DOHH2 (cell line): Measurements from ENCODE around the gene ZNF365.

Source experiments
- H3F3A ChIP-seq: fragments of 200-600 bp; sonication (generic), shearing (Covaris generic); 2 replicates; pipeline ENCODE4 v1.6.0; 2016; ENCODE audit warnings: antibody characterized with exemption, mild to moderate bottlenecking; ENCODE audit not compliant: control insufficient read depth, insufficient read depth
- H3K27ac ChIP-seq: fragments of 200-600 bp; sonication (generic); 2 replicates; pipeline ENCODE4 v1.5.1; 2014; ENCODE audit warnings: low read depth, mild to moderate bottlenecking, low read length, moderate library complexity
- H3K27me3 ChIP-seq: fragments of 200-600 bp; sonication (generic); 2 replicates; pipeline ENCODE4 v1.6.1; 2014; ENCODE audit warnings: mild to moderate bottlenecking, low read length, mixed read lengths; ENCODE audit not compliant: control insufficient read depth
- H3K36me3 ChIP-seq: fragments of 200-600 bp; sonication (generic); 2 replicates; pipeline ENCODE4 v1.6.1; 2014; ENCODE audit warnings: mild to moderate bottlenecking, low read length, moderate library complexity, mixed read lengths; ENCODE audit not compliant: control insufficient read depth
- H3K4me1 ChIP-seq: fragments of 200-600 bp; sonication (generic); 2 replicates; pipeline ENCODE4 v1.6.1; 2014; ENCODE audit warnings: mild to moderate bottlenecking, low read length, mixed read lengths; ENCODE audit not compliant: control insufficient read depth
- H3K4me2 ChIP-seq: fragments of 200-600 bp; sonication (generic); 2 replicates; pipeline ENCODE4 v1.6.0; 2014; ENCODE audit warnings: mild to moderate bottlenecking, low read length, moderate library complexity
- H3K4me3 ChIP-seq: fragments of 200-600 bp; sonication (generic); 2 replicates; pipeline ENCODE4 v1.5.1; 2014; ENCODE audit warnings: mild to moderate bottlenecking, low read length, mixed read lengths
- H3K79me2 ChIP-seq: fragments of 200-600 bp; sonication (generic); 2 replicates; pipeline ENCODE4 v1.6.1; 2014; ENCODE audit warnings: mild to moderate bottlenecking, low read length, mixed read lengths; ENCODE audit not compliant: control insufficient read depth
- H3K9me2 ChIP-seq: fragments of 200-600 bp; sonication (generic); replicated peaks from 2 replicates; pipeline ENCODE4 v1.6.1; 2014; ENCODE audit warnings: mild to moderate bottlenecking, low read length, mixed read lengths; ENCODE audit not compliant: control insufficient read depth
- H3K9me3 ChIP-seq: fragments of 200-600 bp; sonication (generic); 2 replicates; pipeline ENCODE4 v1.6.1; 2014; ENCODE audit warnings: antibody characterized with exemption, low read length, mixed read lengths; ENCODE audit not compliant: control insufficient read depth, insufficient read depth
- H4K20me1 ChIP-seq: fragments of 200-600 bp; sonication (generic); 2 replicates; pipeline ENCODE4 v1.6.0; 2014; ENCODE audit warnings: low read depth, mild to moderate bottlenecking, antibody characterized with exemption, low read length, moderate library complexity; ENCODE audit not compliant: control insufficient read depth, insufficient read depth
- CTCF ChIP-seq: fragments of 200-600 bp; sonication (generic); IDR thresholded peaks from one replicate; pipeline ENCODE4 v1.5.1; 2014; ENCODE audit warnings: antibody characterized with exemption, mild to moderate bottlenecking, low read depth, low read length; ENCODE audit not compliant: poor library complexity, severe bottlenecking
- EZH2phosphoT487 ChIP-seq: fragments of 200-600 bp; sonication (generic); IDR thresholded peaks from 2 replicates; pipeline ENCODE4 v1.6.1; 2017; ENCODE audit warnings: borderline replicate concordance, mild to moderate bottlenecking, antibody characterized with exemption, low read length, moderate library complexity, mixed read lengths

The ZNF365 gene

GRCh38 chr10:62413048-62413447, 38.9 kb downstream of the ZNF365 start:
- no peaks in the 10 kb centered on the region for H3K36me3 ChIP-seq
- peaks cover 10% of the 10 kb centered on the region for H3K27me3 ChIP-seq
- no peaks in the 10 kb centered on the region for H3K4me1 ChIP-seq
- H3K4me2 ChIP-seq = no peak overlapping the region
- H3K9me2 ChIP-seq = no peaks in the 10 kb centered on the region
- H3F3A ChIP-seq = no peaks in the 10 kb centered on the region
- peaks cover 5% of the 10 kb centered on the region; the same call in 1 of the 2 replicates for H3K9me3 ChIP-seq
- H4K20me1 ChIP-seq = no peaks in the 10 kb centered on the region
- no peak overlapping the region for H3K4me3 ChIP-seq
- no peak for TF ChIP-seq CTCF
- TF ChIP-seq EZH2phosphoT487 = no peak
- no peak overlapping the region for H3K27ac ChIP-seq
- no peaks in the 10 kb centered on the region for H3K79me2 ChIP-seq

GRCh38 chr10:62413652-62414051, 39.5 kb downstream of the ZNF365 start:
- H3K9me2 ChIP-seq = no peaks in the 10 kb centered on the region
- no peak overlapping the region for H3K4me2 ChIP-seq
- no peak overlapping the region for H3K27ac ChIP-seq

GRCh38 chr10:62414359-62414758, 40.2 kb downstream of the ZNF365 start:
- Histone ChIP-seq H3K36me3 (no peaks in the 10 kb centered on the region), H3F3A (no peaks in the 10 kb centered on the region), H3K4me3 (no peak overlapping the region), H3K27ac (no peak overlapping the region), H3K9me3 (0 out of 2 replicates have a peak, but pooled peaks cover 2% of the 10 kb centered on the region), H3K9me2 (no peaks in the 10 kb centered on the region), H3K79me2 (no peaks in the 10 kb centered on the region), H4K20me1 (no peaks in the 10 kb centered on the region), H3K4me1 (no peaks in the 10 kb centered on the region), H3K4me2 (no peak overlapping the region), H3K27me3 (peaks cover 10% of the 10 kb centered on the region)
- TF ChIP-seq EZH2phosphoT487 (no peak), CTCF (no peak)

More at GRCh38 chr10:62413652-62414051, 39.5 kb downstream of the ZNF365 start:
- TF ChIP-seq CTCF (no peak), EZH2phosphoT487 (no peak)
- Histone ChIP-seq H3K4me1 (no peaks in the 10 kb centered on the region), H3K79me2 (no peaks in the 10 kb centered on the region), H3K27me3 (peaks cover 10% of the 10 kb centered on the region), H3K9me3 (peaks cover 3% of the 10 kb centered on the region; the same call in 1 of the 2 replicates), H3K36me3 (no peaks in the 10 kb centered on the region), H3F3A (no peaks in the 10 kb centered on the region), H4K20me1 (no peaks in the 10 kb centered on the region), H3K4me3 (no peak overlapping the region)
